Activated T-cell treated with anti-CD3 and anti-CD28 coated beads, Interleukin-2, amount 50 U/mL, for 72 hours (primary cell): ENCODE data around the gene NAALADL2. TPM values are rescaled to one million over a fixed set of nuclear protein-coding genes. Genes with fewer than 3 reads are reported as not detected.
"Not testable (repeated sequence)": the region's sequence is repeated elsewhere in the genome, so short reads cannot be mapped to it uniquely, and the experiment has no call there.

Experiments used
- ATAC-seq, 2 donors: fragments of 150-1000 bp; cut with Tn5 transposase; replicated peaks in 1 of 2; 2 replicates each; pipeline ENCODE4 v1.10.0; 2021; ENCODE audit warnings: moderate library complexity in 2 of 2, mild to moderate bottlenecking in 1 of 2
- DNase-seq, 2 donors: peaks; one replicate each; pipeline ENCODE4 v3.0.0; 2021 to 2022; ENCODE audit warnings: mixed read lengths in 1 of 2
- H3K27ac Mint-ChIP-seq: one replicate; pipeline ENCODE4 v1.8.0; 2022; ENCODE audit warnings: mild to moderate bottlenecking, moderate library complexity, mixed read lengths
- H3K27me3 Mint-ChIP-seq: one replicate; pipeline ENCODE4 v1.8.0; 2022; ENCODE audit warnings: low read depth, mixed read lengths
- H3K36me3 Mint-ChIP-seq, 2 donors: one replicate each; pipeline ENCODE4 v1.8.0; 2022; ENCODE audit warnings: mixed read lengths in 2 of 2, mild to moderate bottlenecking in 1 of 2; ENCODE audit not compliant: insufficient read depth in 2 of 2
- H3K4me1 Mint-ChIP-seq: one replicate; pipeline ENCODE4 v1.8.0; 2022; ENCODE audit warnings: low read depth, mixed read lengths
- H3K4me3 Mint-ChIP-seq, 2 donors: one replicate each; pipeline ENCODE4 v1.8.0; 2022; ENCODE audit warnings: mild to moderate bottlenecking in 2 of 2, mixed read lengths in 2 of 2, moderate library complexity in 2 of 2
- H3K9me3 Mint-ChIP-seq, 2 donors: one replicate each; pipeline ENCODE4 v1.8.0; 2022; ENCODE audit warnings: mixed read lengths in 2 of 2
- total RNA-seq, 2 donors: library from RNA; stranded (reverse); gene quantifications; one replicate each; pipeline ENCODE4 v1.2.3, GENCODE V29; 2022

NAALADL2 gene
- total RNA-seq, 2 donors from 2014 or later = 0.58 TPM; not detected in 1

- ATAC-seq (no peak), DNase-seq (no peak)
- Mint-ChIP-seq H3K4me3 (no peak overlapping the region), H3K27ac (no peak overlapping the region), H3K9me3 (no peaks in the 10 kb centered on the region), H3K4me1 (no peaks in the 10 kb centered on the region), H3K27me3 (no peaks in the 10 kb centered on the region), H3K36me3 (no peaks in the 10 kb centered on the region)
These were observed 290.5 kb downstream of the NAALADL2 start for GRCh38 chr3:175149675-175150074.

- DNase-seq (no peak), ATAC-seq (no peak)
- no peak overlapping the region for H3K4me3 Mint-ChIP-seq
- no peak overlapping the region for H3K27ac Mint-ChIP-seq
- H3K36me3 Mint-ChIP-seq = no peaks in the 10 kb centered on the region
- no peaks in the 10 kb centered on the region for H3K9me3 Mint-ChIP-seq
- no peaks in the 10 kb centered on the region for H3K4me1 Mint-ChIP-seq
- no peaks in the 10 kb centered on the region for H3K27me3 Mint-ChIP-seq
These were observed 291.8 kb downstream of the NAALADL2 start for GRCh38 chr3:175150812-175151401.

- H3K4me3 Mint-ChIP-seq = no peak overlapping the region
- H3K27me3 Mint-ChIP-seq = no peaks in the 10 kb centered on the region
- no peaks in the 10 kb centered on the region for H3K4me1 Mint-ChIP-seq
- H3K36me3 Mint-ChIP-seq = no peaks in the 10 kb centered on the region
- H3K27ac Mint-ChIP-seq = no peak overlapping the region
- no peaks in the 10 kb centered on the region for H3K9me3 Mint-ChIP-seq
- no peak for DNase-seq
- ATAC-seq = no peak
These were observed 294.5 kb downstream of the NAALADL2 start for GRCh38 chr3:175153595-175153994.

- Mint-ChIP-seq H3K4me3 (no peak overlapping the region), H3K27me3 (no peaks in the 10 kb centered on the region), H3K9me3 (no peaks in the 10 kb centered on the region), H3K27ac (no peak overlapping the region), H3K36me3 (no peaks in the 10 kb centered on the region), H3K4me1 (no peaks in the 10 kb centered on the region)
- no peak for DNase-seq
- no peak for ATAC-seq
These were observed 296.0 kb downstream of the NAALADL2 start for GRCh38 chr3:175155172-175155571.

GRCh38 chr3:175159202-175159601, 300.1 kb downstream of the NAALADL2 start:
- DNase-seq (no peak), ATAC-seq (no peak)
- Mint-ChIP-seq H3K9me3 (peaks cover 2% of the 10 kb centered on the region in 2 donors), H3K36me3 (no peaks in the 10 kb centered on the region), H3K27me3 (no peaks in the 10 kb centered on the region), H3K27ac (no peak overlapping the region), H3K4me3 (no peak overlapping the region), H3K4me1 (no peaks in the 10 kb centered on the region)

- Mint-ChIP-seq H3K27me3 (no peaks in the 10 kb centered on the region), H3K4me3 (no peak overlapping the region), H3K27ac (no peak overlapping the region), H3K36me3 (no peaks in the 10 kb centered on the region), H3K4me1 (no peaks in the 10 kb centered on the region), H3K9me3 (peaks cover 2 to 4% of the 10 kb centered on the region in 2 donors)
- no peak for DNase-seq
- no peak for ATAC-seq
These were observed 302.2 kb downstream of the NAALADL2 start for GRCh38 chr3:175161291-175161690.

GRCh38 chr3:175163686-175164085, 304.6 kb downstream of the NAALADL2 start:
- no peak overlapping the region for H3K4me3 Mint-ChIP-seq
- no peak for ATAC-seq
- no peaks in the 10 kb centered on the region for H3K36me3 Mint-ChIP-seq

GRCh38 chr3:175173117-175173516, 314.0 kb downstream of the NAALADL2 start:
- DNase-seq, ATAC-seq: not testable (repeated sequence)

More at GRCh38 chr3:175163686-175164085, 304.6 kb downstream of the NAALADL2 start:
- DNase-seq = no peak
- H3K27ac Mint-ChIP-seq = no peak overlapping the region
- peaks cover 2 to 4% of the 10 kb centered on the region in 2 donors for H3K9me3 Mint-ChIP-seq
- H3K4me1 Mint-ChIP-seq = no peaks in the 10 kb centered on the region
- no peaks in the 10 kb centered on the region for H3K27me3 Mint-ChIP-seq

GRCh38 chr3:175176556-175176955, 317.4 kb downstream of the NAALADL2 start:
- Mint-ChIP-seq H3K36me3 (no peaks in the 10 kb centered on the region), H3K27me3 (no peaks in the 10 kb centered on the region), H3K4me1 (no peaks in the 10 kb centered on the region), H3K27ac (no peak overlapping the region), H3K9me3 (peaks cover 0 to 3% of the 10 kb centered on the region in 2 donors), H3K4me3 (no peak overlapping the region)
- DNase-seq = no peak
- ATAC-seq = no peak

More at GRCh38 chr3:175173117-175173516, 314.0 kb downstream of the NAALADL2 start:
- not testable (repeated sequence) for H3K27me3 Mint-ChIP-seq, H3K27ac Mint-ChIP-seq, H3K4me1 Mint-ChIP-seq, H3K9me3 Mint-ChIP-seq, H3K36me3 Mint-ChIP-seq, H3K4me3 Mint-ChIP-seq

- no peaks in the 10 kb centered on the region for H3K36me3 Mint-ChIP-seq
- ATAC-seq = no peak
- no peak overlapping the region for H3K4me3 Mint-ChIP-seq
- no peaks in the 10 kb centered on the region for H3K4me1 Mint-ChIP-seq
- H3K27me3 Mint-ChIP-seq = no peaks in the 10 kb centered on the region
- peaks cover 0 to 3% of the 10 kb centered on the region in 2 donors for H3K9me3 Mint-ChIP-seq
- no peak for DNase-seq
- no peak overlapping the region for H3K27ac Mint-ChIP-seq
These were observed 319.9 kb downstream of the NAALADL2 start for GRCh38 chr3:175179055-175179454.

GRCh38 chr3:175184392-175184791, 325.3 kb downstream of the NAALADL2 start:
- DNase-seq (no peak), ATAC-seq (no peak)
- H3K9me3 Mint-ChIP-seq = peaks cover 0 to 1% of the 10 kb centered on the region in 2 donors
- no peaks in the 10 kb centered on the region for H3K4me1 Mint-ChIP-seq
- no peak overlapping the region for H3K4me3 Mint-ChIP-seq
- H3K27me3 Mint-ChIP-seq = no peaks in the 10 kb centered on the region
- H3K27ac Mint-ChIP-seq = no peak overlapping the region
- H3K36me3 Mint-ChIP-seq = no peaks in the 10 kb centered on the region

GRCh38 chr3:175185903-175186302, 326.8 kb downstream of the NAALADL2 start:
- no peaks in the 10 kb centered on the region for H3K36me3 Mint-ChIP-seq
- DNase-seq = no peak
- no peaks in the 10 kb centered on the region for H3K27me3 Mint-ChIP-seq
- H3K4me1 Mint-ChIP-seq = no peaks in the 10 kb centered on the region
- ATAC-seq = no peak
- H3K4me3 Mint-ChIP-seq = no peak overlapping the region
- H3K27ac Mint-ChIP-seq = no peak overlapping the region
- H3K9me3 Mint-ChIP-seq = peaks cover 0 to 1% of the 10 kb centered on the region in 2 donors

GRCh38 chr3:175186511-175186910, 327.4 kb downstream of the NAALADL2 start:
- Mint-ChIP-seq H3K36me3 (no peaks in the 10 kb centered on the region), H3K9me3 (no peaks in the 10 kb centered on the region), H3K27ac (no peak overlapping the region), H3K4me3 (no peak overlapping the region), H3K27me3 (no peaks in the 10 kb centered on the region), H3K4me1 (no peaks in the 10 kb centered on the region)
- ATAC-seq (no peak), DNase-seq (no peak)

GRCh38 chr3:175187586-175187985, 328.5 kb downstream of the NAALADL2 start:
- ATAC-seq (no peak), DNase-seq (no peak)
- Mint-ChIP-seq H3K27me3 (no peaks in the 10 kb centered on the region), H3K27ac (no peak overlapping the region), H3K4me1 (no peaks in the 10 kb centered on the region), H3K36me3 (no peaks in the 10 kb centered on the region), H3K9me3 (no peaks in the 10 kb centered on the region), H3K4me3 (no peak overlapping the region)
